Hepatocyte (in vitro differentiated cells): Measurements from ENCODE around the gene HKDC1.

Source experiments
- CTCF ChIP-seq: fragments of 200-600 bp; sonication (generic); IDR thresholded peaks from 2 replicates; pipeline ENCODE4 v1.5.1; 2016; ENCODE audit warnings: antibody characterized with exemption, mild to moderate bottlenecking; ENCODE audit not compliant: poor library complexity
- EZH2 ChIP-seq: fragments of 200-600 bp; sonication (generic); IDR thresholded peaks from 2 replicates; pipeline ENCODE4 v1.6.1; 2016; ENCODE audit warnings: antibody characterized with exemption, mild to moderate bottlenecking, borderline replicate concordance

- TF ChIP-seq CTCF (no peak), EZH2 (no peak)
Measured at GRCh38 chr10:69243817-69244216, 23.7 kb downstream of the HKDC1 start.
